Measurements from ENCODE around the gene UTS2. TPM values are rescaled to one million over a fixed set of nuclear protein-coding genes. Genes with fewer than 3 reads are reported as not detected.

The UTS2 gene
- total RNA-seq, 2 donors from 2014 or later = not detected

DNA sequence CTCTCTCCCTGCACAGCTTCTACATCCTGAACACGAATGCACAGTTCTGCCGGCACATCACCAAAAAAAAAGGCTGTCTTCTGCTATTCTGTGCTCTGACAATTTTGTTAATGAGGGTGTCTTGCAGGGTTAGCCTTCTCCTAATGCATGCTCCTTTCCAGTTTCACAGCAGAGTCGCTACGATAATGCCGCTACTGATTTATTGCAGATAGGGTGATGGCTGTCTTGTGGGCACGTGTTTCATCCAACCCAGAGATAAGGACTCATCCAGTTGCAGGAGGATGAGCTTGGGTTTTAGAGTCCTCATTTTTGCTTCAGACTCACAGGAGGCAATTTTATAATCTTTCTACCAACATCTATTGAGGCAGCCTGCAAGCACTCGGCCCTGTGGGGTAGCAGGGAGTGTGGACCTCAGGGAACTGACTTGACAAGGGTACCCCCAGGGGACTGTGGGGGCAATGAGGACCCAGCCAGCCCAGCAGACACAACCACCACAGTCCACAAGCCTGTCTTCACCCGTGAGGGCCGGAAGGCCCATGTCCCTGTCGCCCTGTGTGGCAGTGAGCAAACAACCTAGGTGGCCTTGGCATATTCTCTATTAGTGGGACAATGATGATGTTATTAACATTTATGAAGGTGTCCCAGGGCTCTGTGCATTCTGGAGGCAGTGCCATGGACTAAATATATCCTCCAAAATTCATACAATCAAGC, 15.4 kb upstream of the UTS2 start:
- ATAC-seq (no peak), DNase-seq (no peak)
- intact Hi-C loops (cut with DNase I, micrococcal nuclease) = no loop called here

DNA sequence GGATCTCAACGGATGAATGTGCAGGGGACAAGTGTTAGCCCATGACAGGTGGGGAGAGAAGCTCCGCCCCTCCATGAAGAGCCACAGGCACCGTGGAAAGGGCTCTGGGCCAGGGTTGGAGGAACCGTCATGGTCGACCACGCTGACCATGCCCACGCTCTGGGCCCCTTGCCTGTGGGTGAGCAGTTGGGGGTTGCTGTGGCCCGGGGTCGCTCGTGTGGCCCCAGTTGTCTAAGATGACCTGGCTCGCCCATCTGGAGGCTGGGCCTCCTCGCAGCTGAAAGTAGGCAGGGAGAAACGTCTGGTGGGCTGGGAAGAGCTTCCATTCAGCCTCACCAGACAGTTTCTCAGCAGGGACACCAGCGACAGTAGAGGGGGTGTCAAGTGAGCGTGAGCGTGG, 13.1 kb upstream of the UTS2 start:
- DNase-seq (no peak), ATAC-seq (no peak)
- intact Hi-C loops (cut with DNase I, micrococcal nuclease) = no loop called here

GRCh38 chr1:7863756-7864328, 11.0 kb upstream of the UTS2 start:
- DNase-seq = no peak
- intact Hi-C loops (cut with DNase I, micrococcal nuclease) = no loop called here
- ATAC-seq = no peak

DNA sequence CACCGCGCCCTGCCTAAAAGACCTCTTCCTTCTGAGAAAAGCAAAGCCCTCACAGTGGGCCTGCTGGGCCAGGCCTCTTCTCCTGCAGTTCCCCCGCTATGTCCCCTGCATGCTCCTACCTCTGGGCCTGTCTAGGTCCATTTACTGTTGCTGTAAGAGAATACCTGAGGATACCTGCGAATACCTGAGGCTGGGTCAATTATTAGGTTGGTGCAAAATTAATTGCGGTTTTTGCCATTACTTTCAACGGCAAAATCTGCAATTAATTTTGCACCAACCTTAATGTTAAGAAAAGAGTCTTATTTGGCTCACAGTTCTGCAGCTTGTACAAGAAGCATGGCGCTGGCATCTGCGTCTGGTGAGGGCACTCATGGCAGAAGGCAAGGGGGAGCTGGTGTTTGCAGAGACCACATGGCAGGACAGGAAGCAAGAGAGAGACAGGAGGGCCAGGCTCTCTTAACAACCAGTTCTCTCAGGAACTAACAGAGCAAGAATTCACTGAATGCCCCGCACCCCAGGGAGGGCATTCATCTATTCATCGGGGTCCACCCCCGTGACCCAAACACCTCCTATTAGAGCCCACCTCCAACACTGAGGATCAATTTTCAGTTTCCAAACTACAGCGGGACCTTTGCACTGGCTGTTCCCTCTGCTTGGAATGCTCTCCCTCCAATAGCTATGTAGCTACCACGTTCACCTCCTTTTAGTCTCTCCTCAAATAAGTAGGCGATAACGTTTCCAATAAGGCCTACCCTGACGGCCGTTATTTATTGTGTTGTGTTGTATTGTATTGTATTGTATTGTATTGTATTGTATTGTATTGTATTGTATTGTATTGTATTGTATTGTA, 9.6 kb upstream of the UTS2 start:
- DNase-seq = no peak
- intact Hi-C loops (cut with DNase I, micrococcal nuclease) = no loop called here
- ATAC-seq = no peak

DNA sequence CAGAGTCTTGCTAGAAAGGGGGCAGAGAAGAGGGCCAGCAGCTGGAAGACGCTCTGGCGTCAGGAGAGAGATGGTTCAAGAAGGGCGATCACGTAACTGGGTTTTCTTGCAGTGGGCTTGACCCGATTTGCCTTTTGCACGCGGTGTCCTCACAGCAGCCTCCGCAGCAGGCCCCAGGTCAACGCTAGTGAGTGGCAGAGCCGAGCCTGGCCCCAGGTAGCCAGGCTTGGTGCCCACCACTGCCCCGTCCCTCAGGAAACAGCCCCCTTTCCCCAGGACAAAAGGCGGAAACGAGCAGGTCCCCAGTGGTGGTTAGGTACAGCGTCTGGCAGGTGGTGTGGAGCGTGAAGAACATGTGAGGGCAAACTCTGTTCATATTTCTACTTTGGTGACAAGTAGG, 8.6 kb upstream of the UTS2 start:
- intact Hi-C loops (cut with DNase I, micrococcal nuclease) = no loop called here
- DNase-seq (no peak), ATAC-seq (no peak)

DNA sequence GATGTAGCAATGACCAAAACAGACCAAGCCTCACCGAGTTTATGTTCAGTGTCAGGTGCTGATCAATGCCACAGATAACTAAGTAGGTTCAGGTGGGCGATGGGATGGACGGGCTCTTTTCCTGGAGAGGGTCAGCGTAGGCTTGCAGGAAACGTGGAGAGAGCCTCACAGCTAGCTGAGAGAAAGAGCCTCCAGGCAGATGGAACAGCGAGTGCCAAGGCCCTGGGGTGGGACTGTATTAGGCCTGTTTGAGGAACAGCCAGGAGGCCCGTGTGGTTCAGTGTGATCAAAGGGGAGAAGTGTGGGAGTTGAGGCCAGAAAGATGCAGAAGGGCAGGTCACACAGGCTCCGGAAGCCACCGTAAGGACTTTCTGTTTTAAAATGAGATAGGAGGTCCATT, 7.3 kb upstream of the UTS2 start:
- DNase-seq (no peak), ATAC-seq (no peak)
- intact Hi-C loops (cut with DNase I, micrococcal nuclease) = no loop called here

DNA sequence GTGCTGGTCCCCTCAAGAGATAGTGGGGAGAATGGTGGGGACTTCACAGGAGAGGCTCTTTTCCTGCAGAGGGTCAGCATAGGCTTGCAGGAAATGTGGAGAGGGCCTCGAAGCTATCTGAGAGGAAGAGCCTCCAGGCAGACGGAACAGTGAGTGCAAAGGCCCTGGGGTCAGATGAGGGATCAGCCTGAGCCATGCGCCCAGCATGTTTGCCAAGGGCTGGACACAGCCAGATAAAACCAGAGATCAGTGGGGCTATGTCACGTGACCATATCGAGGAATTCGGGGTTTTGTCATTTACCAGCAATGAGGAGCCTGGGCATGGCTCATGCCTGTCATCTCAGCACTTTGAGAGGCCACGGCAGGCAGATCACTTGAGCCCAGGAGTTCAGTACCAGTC, 6.5 kb upstream of the UTS2 start:
- DNase-seq = no peak
- no peak for ATAC-seq
- intact Hi-C loops (cut with DNase I, micrococcal nuclease) = no loop called here

- intact Hi-C loops (cut with DNase I, micrococcal nuclease) = no loop called here
- DNase-seq (no peak), ATAC-seq (no peak)
Measured at GRCh38 chr1:7857985-7858384, 5.1 kb upstream of the UTS2 start.

DNA sequence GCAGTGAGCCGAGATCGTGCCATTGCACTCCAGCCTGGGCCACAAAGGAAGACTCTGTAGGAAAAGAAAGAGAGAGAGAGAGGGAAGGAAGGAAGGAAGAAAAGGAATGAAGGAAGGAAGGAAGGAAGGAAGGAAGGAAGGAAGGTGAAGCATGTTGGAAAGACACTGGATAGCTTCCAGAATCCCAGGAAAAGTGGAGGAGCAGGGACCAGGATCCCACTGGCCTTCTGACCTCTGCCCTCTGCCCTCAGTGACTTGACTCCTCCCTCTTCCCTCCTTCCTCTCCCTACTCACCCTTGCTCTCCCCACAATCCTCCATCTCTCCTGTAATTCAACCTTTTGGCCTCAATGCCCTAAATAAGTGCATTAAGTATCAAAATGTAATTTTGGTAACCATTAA, 4.1 kb upstream of the UTS2 start:
- DNase-seq = no peak
- no peak for ATAC-seq
- intact Hi-C loops (cut with DNase I, micrococcal nuclease) = no loop called here

DNA sequence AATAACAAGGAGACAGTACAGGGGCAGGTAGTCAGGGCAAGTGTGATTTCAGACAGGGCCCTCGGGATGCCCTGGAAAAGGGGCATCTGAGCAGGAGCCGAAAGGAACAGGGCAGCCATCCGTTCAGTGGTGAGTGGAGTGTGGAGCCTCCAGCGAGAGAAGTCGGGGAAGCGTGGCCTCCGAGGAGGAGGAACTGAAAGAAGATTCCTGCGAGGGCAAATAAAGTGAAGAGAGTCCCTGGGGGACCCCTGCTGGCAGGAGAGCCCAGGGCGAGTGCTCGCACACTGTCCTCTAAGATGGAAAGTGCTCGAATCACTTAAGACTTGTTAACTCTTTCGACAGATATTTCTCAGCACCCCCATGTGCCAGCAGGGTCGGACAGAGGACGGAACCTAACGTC, 3.5 kb upstream of the UTS2 start:
- intact Hi-C loops (cut with DNase I, micrococcal nuclease) = no loop called here
- DNase-seq = no peak
- no peak for ATAC-seq

GRCh38 chr1:7853684-7854026, 790 bp upstream of the UTS2 start:
- ATAC-seq = no peak
- no peak for DNase-seq
- intact Hi-C loops (cut with DNase I, micrococcal nuclease) = no loop called here

GRCh38 chr1:7850786-7851185, 2.1 kb downstream of the UTS2 start:
- intact Hi-C loops (cut with DNase I, micrococcal nuclease) = no loop called here
- ATAC-seq (no peak), DNase-seq (no peak)

DNA sequence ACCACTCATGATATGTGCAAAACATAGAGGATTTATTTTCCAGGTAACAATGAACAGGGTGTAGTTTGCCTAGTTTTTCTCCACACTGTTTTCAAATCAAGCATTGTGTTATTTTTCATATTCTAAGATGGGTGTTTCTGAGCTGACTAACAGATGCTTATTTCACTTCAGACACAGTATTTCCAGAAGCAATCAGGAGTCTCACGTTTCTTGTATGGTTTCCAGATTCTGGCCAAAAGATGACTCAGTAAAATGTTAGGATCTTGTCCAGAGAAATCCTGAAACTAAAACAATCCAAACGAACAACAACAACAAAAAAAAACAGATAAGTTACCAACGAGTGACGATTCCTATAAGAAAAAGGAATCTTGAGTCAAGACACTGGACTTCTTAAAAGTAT, 5.3 kb downstream of the UTS2 start:
- intact Hi-C loops (cut with DNase I, micrococcal nuclease) = no loop called here
- DNase-seq (no peak), ATAC-seq (no peak)

GRCh38 chr1:7846656-7847055, 6.2 kb downstream of the UTS2 start:
- no peak for ATAC-seq
- intact Hi-C loops (cut with DNase I, micrococcal nuclease) = no loop called here
- DNase-seq = no peak

DNA sequence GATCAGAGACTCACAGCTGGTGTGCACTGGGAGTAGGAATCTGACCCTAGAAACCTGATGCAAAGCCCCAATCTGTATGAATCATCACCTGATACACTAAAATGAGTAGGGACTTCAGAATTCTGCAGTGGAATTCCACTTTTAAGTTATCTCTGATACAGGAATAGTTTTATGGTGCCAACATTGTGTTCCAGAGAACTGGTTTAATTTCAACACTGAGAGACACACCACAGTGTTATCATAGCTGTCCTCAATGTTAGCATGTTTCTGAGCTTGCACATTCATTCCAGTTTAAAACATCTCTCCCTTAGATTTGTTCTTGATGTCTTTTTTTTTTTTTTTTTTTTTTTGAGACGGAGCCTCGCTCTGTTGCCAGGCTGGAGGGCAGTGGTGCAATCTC, 7.1 kb downstream of the UTS2 start:
- ATAC-seq (no peak), DNase-seq (no peak)
- intact Hi-C loops (cut with DNase I, micrococcal nuclease) = no loop called here

GRCh38 chr1:7842517-7842916, 10.3 kb downstream of the UTS2 start:
- no peak for DNase-seq
- intact Hi-C loops (cut with DNase I, micrococcal nuclease) = no loop called here
- no peak for ATAC-seq

GRCh38 chr1:7839526-7839925, 13.3 kb downstream of the UTS2 start:
- ATAC-seq = no peak
- no peak for DNase-seq
- intact Hi-C loops (cut with DNase I, micrococcal nuclease) = no loop called here

GRCh38 chr1:7838714-7839113, 14.2 kb downstream of the UTS2 start:
- ATAC-seq = no peak
- intact Hi-C loops (cut with DNase I, micrococcal nuclease) = no loop called here
- DNase-seq = no peak

DNA sequence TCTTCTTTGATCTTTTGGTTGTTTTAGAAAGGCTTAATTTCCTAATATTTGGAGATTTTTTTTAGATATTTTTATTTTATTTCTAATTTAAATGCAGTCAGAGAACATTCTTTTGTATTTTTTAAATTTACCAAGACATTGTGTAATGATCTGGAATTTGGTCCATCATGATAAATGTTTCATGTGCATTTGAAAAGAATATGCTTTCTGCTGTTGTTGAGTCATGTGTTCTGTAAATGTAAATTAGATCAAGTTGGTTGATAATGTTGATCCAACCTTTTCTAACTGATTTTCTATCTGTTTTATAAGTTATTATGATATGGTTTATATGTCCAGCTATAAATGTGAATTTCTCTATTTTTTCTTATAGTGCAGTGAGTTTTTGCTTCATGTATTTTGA, 19.8 kb downstream of the UTS2 start:
- ATAC-seq (no peak), DNase-seq (no peak)
- intact Hi-C loops (cut with DNase I, micrococcal nuclease) = no loop called here

DNA sequence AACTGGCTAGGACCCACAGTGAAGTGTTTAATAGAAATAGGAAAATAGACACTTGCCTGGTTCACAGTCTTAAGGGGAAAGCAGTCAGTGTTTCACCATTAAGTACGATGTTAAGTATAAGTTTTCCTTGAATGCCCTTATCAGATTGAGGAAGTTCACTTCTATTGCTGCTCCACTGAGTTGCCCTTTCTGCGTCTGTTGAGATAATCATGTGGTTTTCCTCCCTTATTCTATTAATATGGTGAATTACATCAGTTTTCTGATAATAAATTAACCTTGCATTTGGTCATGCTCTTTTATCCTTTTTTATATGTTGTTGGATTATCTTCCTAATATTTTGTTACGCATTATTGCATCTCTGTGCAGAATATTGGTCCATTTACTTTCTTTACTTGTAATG, 21.4 kb downstream of the UTS2 start:
- ATAC-seq (no peak), DNase-seq (no peak)
- intact Hi-C loops (cut with DNase I, micrococcal nuclease) = no loop called here
